ENCODE data around the gene ANAPC2.

- TF ChIP-seq GATA3 (IDR thresholded peaks at IDR 0.05; ENCODE audit: low read depth, low read length) (no peak), GATA2 (IDR thresholded peaks at IDR 0.05; ENCODE audit: low read depth, low read length) (no peak)
Observed at GRCh38 chr9:137187386-137187785, 974 bp downstream of the ANAPC2 start.
